HG03045 (cell line): ENCODE results near the gene NFYA.
"Not testable (repeated sequence)": the region's sequence is repeated elsewhere in the genome, so short reads cannot be mapped to it uniquely, and the experiment has no call there.

Source experiments
- ATAC-seq: cut with Tn5 transposase; IDR thresholded peaks from one replicate; pipeline ENCODE4 v1.9.1; 2021; ENCODE audit warnings: mild to moderate bottlenecking, moderate library complexity; ENCODE audit not compliant: unreplicated experiment

Gene NFYA

DNA sequence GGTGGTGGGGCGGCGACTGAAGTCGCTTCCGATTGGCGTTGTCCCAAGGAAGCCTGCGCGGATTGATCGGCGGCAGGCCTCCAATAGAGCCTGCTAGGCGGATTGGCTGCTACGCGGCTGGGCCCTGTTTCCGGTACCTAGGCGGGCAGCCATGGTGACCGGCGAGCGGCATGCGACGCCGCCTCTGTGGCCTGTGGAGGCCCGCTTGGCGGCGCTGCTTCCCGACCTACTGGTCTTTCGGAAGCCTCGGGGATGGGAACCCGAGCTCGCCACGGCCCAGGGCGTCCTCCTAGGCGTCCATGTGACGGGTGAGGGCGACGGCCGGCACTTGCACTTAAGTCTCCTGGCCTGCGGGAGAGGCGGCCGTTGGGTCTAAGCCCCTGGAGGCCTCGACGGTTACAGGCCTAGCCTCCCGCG is 28.1 kb downstream of the NFYA start:
- ATAC-seq: no peak

DNA sequence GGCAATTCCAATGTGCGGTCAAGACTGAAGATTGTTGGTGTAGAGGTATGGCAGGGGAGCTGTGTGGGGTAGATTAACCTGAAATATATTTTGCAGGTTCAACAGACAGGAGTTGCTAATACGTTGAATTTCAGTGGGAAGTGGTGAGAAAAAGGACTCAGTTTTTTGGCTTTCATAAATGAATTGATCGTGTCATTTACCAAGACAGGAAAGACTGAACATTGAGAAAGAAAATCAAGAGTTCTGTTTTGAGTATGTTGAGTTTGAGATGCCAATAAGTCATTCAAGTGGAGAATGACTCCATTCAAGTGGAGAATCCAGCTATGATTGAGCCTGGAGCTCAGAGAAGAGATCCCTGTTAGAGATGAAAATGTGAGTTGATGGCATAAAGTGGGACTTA is 31.1 kb downstream of the NFYA start:
- ATAC-seq: no peak

DNA sequence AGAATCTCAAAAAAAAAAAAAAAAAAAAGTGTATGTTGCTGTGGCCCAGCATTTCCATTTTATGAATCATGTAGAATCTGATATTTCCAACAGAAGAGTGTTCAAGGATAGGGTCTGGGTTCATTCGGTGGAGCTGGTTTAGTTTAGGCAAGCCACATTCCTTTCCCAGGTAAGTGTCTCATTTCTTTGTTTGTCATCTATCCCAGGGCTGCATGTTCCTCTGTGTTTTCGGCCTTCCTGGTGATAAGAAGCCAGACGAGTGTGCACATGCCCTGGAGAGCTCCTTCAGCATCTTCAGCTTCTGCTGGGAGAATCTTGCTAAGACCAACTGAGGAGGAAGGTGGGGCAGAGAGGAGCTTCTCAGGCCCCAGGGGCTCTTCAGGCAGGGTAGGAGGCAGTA is 38.2 kb downstream of the NFYA start:
- ATAC-seq: no peak

DNA sequence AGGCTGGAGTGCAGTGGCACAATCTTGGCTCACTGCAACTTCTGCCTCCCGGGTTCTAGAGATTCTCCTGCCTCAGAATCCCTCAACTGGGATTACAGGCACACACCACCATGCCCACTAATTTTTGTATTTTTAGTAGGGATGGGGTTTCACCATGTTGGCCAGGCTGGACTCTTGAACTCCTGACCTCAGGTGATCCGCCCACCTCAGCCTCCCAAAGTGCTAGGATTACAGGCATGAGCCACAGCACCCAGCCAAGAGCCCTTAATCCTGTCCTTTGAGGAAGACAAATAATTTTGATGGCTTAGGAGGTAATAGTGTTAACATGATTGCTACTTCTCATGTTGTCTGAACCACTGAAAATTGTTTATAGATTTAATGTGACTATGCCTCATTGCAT is 42.3 kb downstream of the NFYA start:
- ATAC-seq: not testable (repeated sequence)

DNA sequence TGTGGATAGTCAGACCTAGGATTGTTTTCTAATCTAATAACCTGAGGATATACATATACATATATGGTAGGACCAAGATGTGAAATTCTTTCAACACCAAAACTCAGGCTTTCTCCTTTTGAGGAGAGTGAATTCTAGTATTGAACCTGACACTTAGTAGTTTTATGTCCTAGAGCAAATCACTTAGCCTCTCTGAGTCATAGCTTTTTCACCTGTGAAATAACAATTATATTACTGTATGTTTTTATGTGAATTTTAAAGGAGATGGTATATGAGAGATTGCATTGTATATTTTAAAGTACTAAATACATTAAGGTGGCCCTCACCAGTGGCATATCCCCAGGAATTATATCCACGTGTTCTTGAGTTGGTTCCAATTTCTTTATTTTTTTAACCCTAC is 46.7 kb downstream of the NFYA start:
- ATAC-seq: no peak

DNA sequence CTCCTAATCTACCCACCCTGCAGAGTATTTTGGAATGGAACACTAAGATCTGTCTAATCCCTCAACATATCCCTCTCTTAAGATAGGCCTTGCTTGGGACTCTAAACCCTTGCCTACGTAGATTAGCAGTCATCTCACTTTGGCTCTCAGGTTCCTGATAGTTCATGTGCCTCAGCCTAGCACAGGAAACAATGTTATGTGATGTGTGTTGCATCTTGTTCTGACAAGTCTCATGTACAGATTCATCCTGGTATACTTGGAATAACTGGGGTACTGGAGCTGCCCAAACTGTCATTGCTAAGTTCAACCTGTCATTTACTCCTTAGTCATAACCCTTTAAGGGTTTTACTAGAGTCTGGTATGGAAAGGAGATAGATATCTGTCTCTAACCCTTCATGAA is 47.3 kb downstream of the NFYA start:
- ATAC-seq: no peak

DNA sequence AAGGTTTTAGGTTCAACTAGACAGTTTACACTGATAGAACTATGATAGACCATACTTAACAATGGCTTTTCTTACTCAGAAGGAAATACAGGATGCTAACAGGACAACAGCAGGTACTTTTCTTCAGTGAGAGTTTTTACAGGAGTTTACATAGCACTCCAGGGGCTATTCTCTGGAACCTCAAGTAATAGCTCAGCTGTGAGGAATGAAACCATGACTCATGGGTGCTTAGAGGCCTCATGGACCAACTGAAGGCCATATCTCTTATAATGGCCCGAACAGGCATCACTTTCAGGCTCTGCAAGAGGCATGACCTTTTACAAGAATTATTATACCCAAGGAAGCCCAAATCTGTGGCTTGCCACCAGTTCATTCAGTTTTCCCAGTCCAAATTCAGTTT is 49.6 kb downstream of the NFYA start:
- no peak for ATAC-seq

DNA sequence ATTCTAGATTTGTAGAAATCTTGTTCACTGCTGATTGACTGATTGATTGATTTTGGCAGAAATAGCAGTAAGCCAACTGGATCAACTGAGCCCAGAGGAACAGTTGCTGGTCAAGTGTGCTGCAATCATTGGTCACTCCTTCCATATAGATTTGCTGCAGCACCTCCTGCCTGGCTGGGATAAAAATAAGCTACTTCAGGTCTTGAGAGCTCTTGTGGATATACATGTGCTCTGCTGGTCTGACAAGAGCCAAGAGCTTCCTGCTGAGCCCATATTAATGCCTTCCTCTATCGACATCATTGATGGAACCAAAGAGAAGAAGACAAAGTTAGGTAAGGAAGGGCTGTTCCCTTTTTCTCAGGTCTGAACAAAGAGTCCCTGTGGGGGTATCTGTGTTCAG is 50.1 kb downstream of the NFYA start:
- ATAC-seq: no peak

DNA sequence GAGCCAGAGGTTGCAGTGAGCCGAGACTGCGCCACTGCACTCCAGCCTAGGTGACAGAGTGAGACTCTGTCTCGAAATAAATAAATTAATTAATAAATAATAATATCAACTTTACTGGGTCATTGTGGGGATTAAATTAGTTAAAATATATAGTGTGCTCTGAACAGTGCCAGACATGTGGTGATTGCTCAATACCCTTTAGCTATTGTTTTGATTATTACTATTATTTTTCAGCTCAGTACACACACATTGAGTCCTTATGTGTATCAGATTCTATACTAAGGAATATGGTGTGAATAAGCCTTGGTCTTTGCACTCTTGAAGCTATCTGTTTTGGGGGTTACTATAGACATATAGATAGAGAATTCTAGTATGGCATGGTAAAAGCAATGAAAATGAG is 52.5 kb downstream of the NFYA start:
- no peak for ATAC-seq

DNA sequence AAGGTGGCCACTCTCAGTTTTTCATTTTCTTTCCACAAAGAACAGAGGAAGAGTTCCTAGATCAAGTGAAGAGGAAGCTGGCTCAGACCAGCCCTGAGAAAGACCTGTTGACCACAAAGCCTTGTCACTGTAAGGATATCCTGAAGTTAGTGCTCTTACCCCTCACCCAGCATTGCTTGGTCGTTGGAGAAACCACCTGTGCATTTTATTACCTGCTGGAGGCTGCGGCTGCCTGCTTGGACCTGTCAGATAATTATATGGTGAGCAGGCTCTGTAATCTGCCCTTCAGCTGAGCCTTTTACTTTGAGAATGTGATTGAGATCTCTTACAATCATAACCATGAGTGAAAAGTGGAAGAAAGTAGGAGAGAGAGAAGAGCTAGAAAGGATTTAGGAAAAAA is 59.5 kb downstream of the NFYA start:
- no peak for ATAC-seq

DNA sequence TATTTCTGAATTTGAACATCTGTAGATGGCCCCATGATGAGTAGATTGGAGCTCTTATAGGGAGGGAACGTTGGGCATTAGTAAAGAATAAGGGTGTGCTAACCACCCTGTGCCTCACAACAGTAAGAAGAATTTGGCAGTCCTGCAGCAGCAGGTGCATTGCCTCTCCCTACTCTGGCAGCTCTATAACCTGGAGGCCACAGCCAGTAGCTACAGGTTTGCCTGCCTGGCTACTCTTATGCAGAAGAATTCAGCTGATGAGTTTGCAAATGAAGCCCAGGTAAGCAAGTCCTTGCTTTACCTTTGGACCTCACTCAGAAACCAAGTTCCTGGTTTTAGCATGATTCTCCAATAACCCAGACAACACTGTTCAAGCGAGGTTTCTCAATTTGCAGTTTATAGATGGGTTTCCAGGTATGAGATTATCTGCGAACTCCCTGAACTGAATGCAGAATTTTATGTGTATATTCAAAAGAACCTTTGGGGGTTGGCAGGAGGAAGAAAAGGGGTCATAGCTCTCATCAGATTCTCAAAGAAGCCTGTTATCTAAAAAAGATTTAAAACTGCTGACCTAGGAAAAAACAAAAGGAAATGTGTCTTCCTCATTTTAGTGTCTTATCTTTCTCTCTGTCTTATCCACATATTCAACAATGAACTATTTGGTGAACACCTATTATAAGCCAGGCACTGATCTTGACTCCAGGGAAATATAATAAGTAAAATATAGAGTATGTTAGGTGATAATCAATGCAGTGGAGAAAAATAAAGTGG is 62.5 kb downstream of the NFYA start:
- ATAC-seq: no peak

DNA sequence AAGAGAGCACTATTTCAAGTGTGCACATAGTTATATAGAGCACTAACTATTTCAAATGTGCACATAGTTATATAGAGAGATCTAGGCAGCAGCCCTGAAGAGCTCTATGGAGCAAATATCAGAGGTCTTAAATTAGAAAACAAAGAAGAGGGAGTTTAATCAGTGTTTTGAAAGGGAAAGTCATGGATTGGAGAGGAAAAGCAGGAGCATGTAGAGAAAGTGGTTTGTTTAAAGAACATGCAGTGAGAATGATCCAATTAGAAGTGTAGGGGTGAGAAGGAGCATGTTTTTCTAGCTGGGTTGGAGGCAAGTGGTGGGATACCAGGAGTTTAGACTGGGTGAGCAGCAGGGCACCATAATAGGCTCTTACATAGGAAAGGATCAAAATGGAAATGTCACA is 64.1 kb downstream of the NFYA start:
- no peak for ATAC-seq

DNA sequence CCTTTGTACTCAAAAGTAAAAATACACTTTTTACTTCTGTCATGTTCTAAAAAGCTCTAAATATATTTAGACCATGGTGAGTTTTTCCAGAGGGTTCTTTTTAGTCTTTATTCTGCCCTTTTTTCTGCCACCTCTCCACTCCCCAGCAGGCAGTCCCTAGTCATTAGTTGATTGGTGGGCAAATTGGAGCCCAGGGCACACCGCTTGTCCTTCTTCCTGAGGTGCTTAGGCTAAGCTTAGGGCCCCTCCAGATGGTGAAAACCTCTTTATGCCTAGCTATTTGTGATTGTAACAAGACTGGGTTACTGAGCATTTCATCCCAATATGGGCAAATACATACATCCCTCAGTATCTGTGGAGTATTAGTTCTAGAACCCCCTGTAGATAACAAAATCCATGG is 75.1 kb downstream of the NFYA start:
- no peak for ATAC-seq
